ENCODE measurements around the gene FPR2.

GRCh38 chr19:51798062-51798461 lies 37.1 kb downstream of the FPR2 start:
- TF ChIP-seq CTCF (IDR thresholded peaks at IDR 0.05) (no peak), POLR2A (IDR thresholded peaks at IDR 0.05) (no peak)
